ENCODE data around the gene DRC7. TPM values are rescaled to one million over a fixed set of nuclear protein-coding genes. Genes with fewer than 3 reads are reported as not detected.

The DRC7 gene
- total RNA-seq, 1 experiment from 2014 or later, result not detected

- ChIA-PET POLR2A (ENCODE audit: unreplicated experiment) (no interaction called here), CTCF (no interaction called here)
- no peaks in the 10 kb centered on the region for H3K9me2 ChIP-seq (replicated peaks; ENCODE audit: low read length)
- no peaks in the 10 kb centered on the region for H3K27me3 ChIP-seq (ENCODE audit: low read length)
- no peak for DNase-seq
- ATAC-seq, result no peak
- TF ChIP-seq EZH2phosphoT487 (IDR thresholded peaks at IDR 0.05; ENCODE audit: borderline replicate concordance, low read length), result no peak
- TF ChIP-seq CTCF (conservative IDR thresholded peaks at IDR 0.05; ENCODE audit: low read depth, low read length), result no peak
- TF ChIP-seq EZH2 (IDR thresholded peaks at IDR 0.05; ENCODE audit: low read length, unreplicated experiment), result no peak
- H3K9me3 ChIP-seq (ENCODE audit: low read length), result no peaks in the 10 kb centered on the region
- no peak overlapping the region for H3K9ac ChIP-seq (ENCODE audit: low read length)
- H3K4me1 ChIP-seq (ENCODE audit: insufficient read depth, low read length), result no peaks in the 10 kb centered on the region
- H3K4me2 ChIP-seq (ENCODE audit: low read length), result no peak overlapping the region
- H3K4me3 ChIP-seq (ENCODE audit: low read length), result no peak overlapping the region
- no peak overlapping the region for H2AFZ ChIP-seq (ENCODE audit: low read length)
- no peaks in the 10 kb centered on the region for H3K36me3 ChIP-seq (ENCODE audit: low read depth, low read length)
- H3F3A ChIP-seq (ENCODE audit: low read length, unreplicated experiment), result no peaks in the 10 kb centered on the region
- no peaks in the 10 kb centered on the region for H4K20me1 ChIP-seq (ENCODE audit: low read length)
- intact Hi-C loops (cut with micrococcal nuclease), result no loop called here
- no peaks in the 10 kb centered on the region for H3K79me2 ChIP-seq (ENCODE audit: low read length)
- no TSS peak for BruUV-seq (replicated peaks)
- no peak overlapping the region for H3K27ac ChIP-seq (ENCODE audit: low read length)
These were observed 9.8 kb upstream of the DRC7 start for GRCh38 chr16:57684626-57685358.

- H3K79me2 ChIP-seq (ENCODE audit: low read length), result no peaks in the 10 kb centered on the region
- H3K4me1 ChIP-seq (ENCODE audit: insufficient read depth, low read length), result no peaks in the 10 kb centered on the region
- no peak overlapping the region for H3K27ac ChIP-seq (ENCODE audit: low read length)
- H3K36me3 ChIP-seq (ENCODE audit: low read depth, low read length), result no peaks in the 10 kb centered on the region
- H3K27me3 ChIP-seq (ENCODE audit: low read length), result no peaks in the 10 kb centered on the region
- no peak overlapping the region for H3K9ac ChIP-seq (ENCODE audit: low read length)
- no peaks in the 10 kb centered on the region for H4K20me1 ChIP-seq (ENCODE audit: low read length)
- intact Hi-C loops (cut with micrococcal nuclease), result no loop called here
- no peaks in the 10 kb centered on the region for H3F3A ChIP-seq (ENCODE audit: low read length, unreplicated experiment)
- no TSS peak for BruUV-seq (replicated peaks)
- POLR2A ChIA-PET (ENCODE audit: unreplicated experiment), result no interaction called here
- H3K4me3 ChIP-seq (ENCODE audit: low read length), result no peak overlapping the region
- H3K9me3 ChIP-seq (ENCODE audit: low read length), result no peaks in the 10 kb centered on the region
- TF ChIP-seq EZH2 (IDR thresholded peaks at IDR 0.05; ENCODE audit: low read length, unreplicated experiment) (no peak), EZH2phosphoT487 (IDR thresholded peaks at IDR 0.05; ENCODE audit: borderline replicate concordance, low read length) (no peak), CTCF (conservative IDR thresholded peaks at IDR 0.05; ENCODE audit: low read depth, low read length) (no peak)
- DNase-seq (no peak), ATAC-seq (no peak)
- no peaks in the 10 kb centered on the region for H3K9me2 ChIP-seq (replicated peaks; ENCODE audit: low read length)
- no peak overlapping the region for H3K4me2 ChIP-seq (ENCODE audit: low read length)
- CTCF ChIA-PET, result no interaction called here
- no peak overlapping the region for H2AFZ ChIP-seq (ENCODE audit: low read length)
These were observed 9.0 kb upstream of the DRC7 start for GRCh38 chr16:57685633-57686032.

- no peaks in the 10 kb centered on the region for H3K27me3 ChIP-seq (ENCODE audit: low read length)
- no peak for DNase-seq
- no peak overlapping the region for H3K4me3 ChIP-seq (ENCODE audit: low read length)
- intact Hi-C loops (cut with micrococcal nuclease), result no loop called here
- no peak for ATAC-seq
- H3K9me3 ChIP-seq (ENCODE audit: low read length), result no peaks in the 10 kb centered on the region
- H3F3A ChIP-seq (ENCODE audit: low read length, unreplicated experiment), result no peaks in the 10 kb centered on the region
- H4K20me1 ChIP-seq (ENCODE audit: low read length), result no peaks in the 10 kb centered on the region
- no peaks in the 10 kb centered on the region for H3K79me2 ChIP-seq (ENCODE audit: low read length)
- H3K9ac ChIP-seq (ENCODE audit: low read length), result no peak overlapping the region
- H3K27ac ChIP-seq (ENCODE audit: low read length), result no peak overlapping the region
- no peaks in the 10 kb centered on the region for H3K36me3 ChIP-seq (ENCODE audit: low read depth, low read length)
- H3K9me2 ChIP-seq (replicated peaks; ENCODE audit: low read length), result no peaks in the 10 kb centered on the region
- TF ChIP-seq EZH2 (IDR thresholded peaks at IDR 0.05; ENCODE audit: low read length, unreplicated experiment) (no peak), EZH2phosphoT487 (IDR thresholded peaks at IDR 0.05; ENCODE audit: borderline replicate concordance, low read length) (no peak), CTCF (conservative IDR thresholded peaks at IDR 0.05; ENCODE audit: low read depth, low read length) (no peak)
- ChIA-PET CTCF (no interaction called here), POLR2A (ENCODE audit: unreplicated experiment) (no interaction called here)
- no TSS peak for BruUV-seq (replicated peaks)
- no peak overlapping the region for H2AFZ ChIP-seq (ENCODE audit: low read length)
- no peaks in the 10 kb centered on the region for H3K4me1 ChIP-seq (ENCODE audit: insufficient read depth, low read length)
- no peak overlapping the region for H3K4me2 ChIP-seq (ENCODE audit: low read length)
These were observed 8.0 kb upstream of the DRC7 start for GRCh38 chr16:57686577-57686976.

Measured in PC-3 (cell line).